ENCODE results near the gene UNC13A. TPM values are rescaled to one million over a fixed set of nuclear protein-coding genes. Genes with fewer than 3 reads are reported as not detected.

The UNC13A gene
- total RNA-seq, 1 experiment from 2014 or later = 5.8 TPM

DNA sequence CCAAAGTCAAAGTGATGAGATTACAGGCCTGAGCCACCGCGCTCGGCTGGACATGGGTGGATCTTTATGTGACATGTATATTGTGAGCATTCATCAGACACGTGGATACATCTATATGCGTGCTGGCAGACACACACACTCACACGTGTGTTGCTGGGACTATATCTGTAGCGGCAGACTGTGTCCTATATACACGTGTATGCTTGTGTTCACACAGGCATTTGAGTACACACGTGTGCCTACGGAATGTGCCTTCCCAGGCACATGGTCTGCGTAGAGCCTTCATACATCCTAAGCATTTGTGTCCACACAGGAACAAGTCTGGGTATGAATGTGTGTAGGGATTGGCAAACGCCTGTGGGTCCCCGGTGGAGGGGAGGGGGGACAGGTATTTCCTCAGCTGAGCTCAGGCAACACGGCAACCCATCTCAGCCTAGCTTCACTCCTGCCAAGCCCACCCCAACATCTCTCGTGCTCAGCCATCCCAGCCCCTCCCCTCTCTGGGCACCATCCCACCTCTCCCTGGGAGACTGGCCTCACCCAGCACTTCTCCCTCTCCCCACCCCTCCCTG lies 2.6 kb downstream of the UNC13A start:
- BruUV-seq (replicated peaks) = no TSS peak
- Histone ChIP-seq H3K27me3 (replicated peaks; ENCODE audit: insufficient read depth, low read depth, low read length, poor library complexity) (no peaks in the 10 kb centered on the region), H3K36me3 (ENCODE audit: insufficient read depth, low read length, poor library complexity, severe bottlenecking) (no peaks in the 10 kb centered on the region), H3K9me3 (ENCODE audit: low read depth, low read length, poor library complexity, severe bottlenecking) (no peaks in the 10 kb centered on the region), H3K4me1 (ENCODE audit: insufficient read depth, low read length, poor library complexity, severe bottlenecking) (peaks cover 17% of the 10 kb centered on the region), H3K27ac (ENCODE audit: low read depth, low read length, poor library complexity, severe bottlenecking) (no peak overlapping the region), H3K4me3 (ENCODE audit: low read depth, low read length, poor library complexity, severe bottlenecking) (no peak overlapping the region)
- TF ChIP-seq EZH2 (IDR thresholded peaks at IDR 0.05; ENCODE audit: borderline replicate concordance, low read depth, low read length, poor library complexity, severe bottlenecking) = no peak
- TF ChIP-seq, protein P1, sequence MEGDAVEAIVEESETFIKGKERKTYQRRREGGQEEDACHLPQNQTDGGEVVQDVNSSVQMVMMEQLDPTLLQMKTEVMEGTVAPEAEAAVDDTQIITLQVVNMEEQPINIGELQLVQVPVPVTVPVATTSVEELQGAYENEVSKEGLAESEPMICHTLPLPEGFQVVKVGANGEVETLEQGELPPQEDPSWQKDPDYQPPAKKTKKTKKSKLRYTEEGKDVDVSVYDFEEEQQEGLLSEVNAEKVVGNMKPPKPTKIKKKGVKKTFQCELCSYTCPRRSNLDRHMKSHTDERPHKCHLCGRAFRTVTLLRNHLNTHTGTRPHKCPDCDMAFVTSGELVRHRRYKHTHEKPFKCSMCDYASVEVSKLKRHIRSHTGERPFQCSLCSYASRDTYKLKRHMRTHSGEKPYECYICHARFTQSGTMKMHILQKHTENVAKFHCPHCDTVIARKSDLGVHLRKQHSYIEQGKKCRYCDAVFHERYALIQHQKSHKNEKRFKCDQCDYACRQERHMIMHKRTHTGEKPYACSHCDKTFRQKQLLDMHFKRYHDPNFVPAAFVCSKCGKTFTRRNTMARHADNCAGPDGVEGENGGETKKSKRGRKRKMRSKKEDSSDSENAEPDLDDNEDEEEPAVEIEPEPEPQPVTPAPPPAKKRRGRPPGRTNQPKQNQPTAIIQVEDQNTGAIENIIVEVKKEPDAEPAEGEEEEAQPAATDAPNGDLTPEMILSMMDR (conservative IDR thresholded peaks at IDR 0.05; ENCODE audit: low read depth, low read length) = no peak
- DNase-seq (ENCODE audit: low spot score) = no peak
- ChIA-PET CTCF (no interaction called here), POLR2A (ENCODE audit: low non-redundant PET) (no interaction called here)
- intact Hi-C loops (cut with micrococcal nuclease; ENCODE audit: unreplicated experiment) = no loop called here

DNA sequence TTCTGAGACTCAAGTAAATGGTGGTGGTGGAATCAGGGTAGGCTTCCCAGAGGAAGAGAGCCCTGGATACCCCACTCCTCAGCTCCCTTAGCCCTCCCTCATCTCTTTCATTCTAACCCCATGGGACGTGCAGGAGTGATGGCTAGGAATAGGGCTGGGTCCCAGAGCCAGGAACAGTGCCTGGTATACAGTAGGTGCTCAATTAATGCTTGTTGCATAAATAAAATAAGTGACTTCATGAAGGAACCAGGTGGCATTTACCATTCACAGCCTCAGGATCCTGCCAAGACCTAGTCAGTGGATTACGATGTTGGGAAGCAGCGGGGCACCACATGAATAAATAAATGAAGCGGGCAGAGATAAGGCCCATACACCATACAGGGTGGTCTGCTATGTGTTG lies 3.9 kb downstream of the UNC13A start:
- BruUV-seq (replicated peaks) = no TSS peak
- TF ChIP-seq, protein P1 (conservative IDR thresholded peaks at IDR 0.05; ENCODE audit: low read depth, low read length) = no peak
- TF ChIP-seq EZH2 (IDR thresholded peaks at IDR 0.05; ENCODE audit: borderline replicate concordance, low read depth, low read length, poor library complexity, severe bottlenecking) = no peak
- intact Hi-C loops (cut with micrococcal nuclease; ENCODE audit: unreplicated experiment) = no loop called here
- no peak for DNase-seq (ENCODE audit: low spot score)
- CTCF ChIA-PET = no interaction called here
- POLR2A ChIA-PET (ENCODE audit: low non-redundant PET) = no interaction called here
- Histone ChIP-seq H3K27me3 (replicated peaks; ENCODE audit: insufficient read depth, low read depth, low read length, poor library complexity) (no peaks in the 10 kb centered on the region), H3K36me3 (ENCODE audit: insufficient read depth, low read length, poor library complexity, severe bottlenecking) (no peaks in the 10 kb centered on the region), H3K4me3 (ENCODE audit: low read depth, low read length, poor library complexity, severe bottlenecking) (no peak overlapping the region), H3K4me1 (ENCODE audit: insufficient read depth, low read length, poor library complexity, severe bottlenecking) (peaks cover 22% of the 10 kb centered on the region), H3K9me3 (ENCODE audit: low read depth, low read length, poor library complexity, severe bottlenecking) (no peaks in the 10 kb centered on the region), H3K27ac (ENCODE audit: low read depth, low read length, poor library complexity, severe bottlenecking) (no peak overlapping the region)

DNA sequence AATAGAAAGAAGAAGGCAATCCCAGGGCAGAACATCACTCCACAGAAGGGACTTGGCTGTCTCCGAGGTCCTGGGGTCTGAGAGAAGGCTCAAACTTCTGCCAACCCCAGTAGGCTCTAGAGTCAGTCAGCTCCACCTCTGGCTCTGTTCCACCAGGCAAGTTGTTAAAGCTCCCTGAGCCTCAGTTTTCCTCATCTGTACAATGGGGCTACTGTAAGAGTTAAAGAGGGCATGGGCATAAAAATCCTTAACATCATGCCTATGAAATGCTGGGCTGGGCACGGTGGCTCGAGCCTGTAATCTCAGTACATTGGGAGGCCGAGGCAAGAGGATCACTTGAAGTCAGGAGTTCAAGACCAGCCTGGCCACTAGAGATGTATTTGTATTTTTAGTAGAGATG lies 5.1 kb downstream of the UNC13A start:
- TF ChIP-seq, protein P1 (conservative IDR thresholded peaks at IDR 0.05; ENCODE audit: low read depth, low read length) = no peak
- TF ChIP-seq EZH2 (IDR thresholded peaks at IDR 0.05; ENCODE audit: borderline replicate concordance, low read depth, low read length, poor library complexity, severe bottlenecking) = no peak
- ChIA-PET POLR2A (ENCODE audit: low non-redundant PET) (no interaction called here), CTCF (interaction anchor here (1.1 kb wide), 1 partner anchor 84 kb away, joined by 5 read pairs; no protein-coding TSS in a partner anchor)
- intact Hi-C loops (cut with micrococcal nuclease; ENCODE audit: unreplicated experiment) = no loop called here
- Histone ChIP-seq H3K4me1 (ENCODE audit: insufficient read depth, low read length, poor library complexity, severe bottlenecking) (peaks cover 21% of the 10 kb centered on the region), H3K36me3 (ENCODE audit: insufficient read depth, low read length, poor library complexity, severe bottlenecking) (no peaks in the 10 kb centered on the region), H3K9me3 (ENCODE audit: low read depth, low read length, poor library complexity, severe bottlenecking) (no peaks in the 10 kb centered on the region), H3K27ac (ENCODE audit: low read depth, low read length, poor library complexity, severe bottlenecking) (no peak overlapping the region), H3K27me3 (replicated peaks; ENCODE audit: insufficient read depth, low read depth, low read length, poor library complexity) (no peaks in the 10 kb centered on the region), H3K4me3 (ENCODE audit: low read depth, low read length, poor library complexity, severe bottlenecking) (no peak overlapping the region)
- no TSS peak for BruUV-seq (replicated peaks)
- no peak for DNase-seq (ENCODE audit: low spot score)
